Activated B cell treated with CpG ODN at 0.5 μM for 24 hours (primary cell): ENCODE data around the gene P2RX2. TPM values are rescaled to one million over a fixed set of nuclear protein-coding genes. Genes with fewer than 3 reads are reported as not detected.

Experiments used
- ATAC-seq: fragments of 200-7000 bp; cut with Tn5 transposase; one replicate; pipeline ENCODE4 v1.10.0; 2021; ENCODE audit warnings: low read depth, mild to moderate bottlenecking, moderate library complexity
- CTCF ChIA-PET: fragments of 350-600 bp; sonication (Branson Sonifier 250); formaldehyde crosslinking; loops from one replicate; lab custom pipeline; 2021; ENCODE audit warnings: antibody characterized with exemption; lab: Charles Lee
- POLR2A ChIA-PET: fragments of 350-600 bp; sonication (Branson Sonifier 250); formaldehyde crosslinking; loops from one replicate; lab custom pipeline; 2021; ENCODE audit warnings: antibody characterized with exemption; lab: Charles Lee
- DNase-seq: peaks from one replicate; pipeline ENCODE4 v3.0.0; 2022
- H3K27ac Mint-ChIP-seq: one replicate; pipeline ENCODE4 v1.8.0; 2020; ENCODE audit warnings: mixed read lengths
- H3K27me3 Mint-ChIP-seq: one replicate; pipeline ENCODE4 v1.8.0; 2021; ENCODE audit warnings: mixed read lengths
- H3K36me3 Mint-ChIP-seq: one replicate; pipeline ENCODE4 v1.8.0; 2021; ENCODE audit warnings: low read depth, mixed read lengths
- H3K4me1 Mint-ChIP-seq: one replicate; pipeline ENCODE4 v1.8.0; 2021; ENCODE audit warnings: mixed read lengths
- H3K4me3 Mint-ChIP-seq: one replicate; pipeline ENCODE4 v1.8.0; 2020; ENCODE audit warnings: mild to moderate bottlenecking, mixed read lengths
- H3K9me3 Mint-ChIP-seq: one replicate; pipeline ENCODE4 v1.8.0; 2020; ENCODE audit warnings: mixed read lengths
- CTCF ChIP-seq: fragments of 200-600 bp; IDR thresholded peaks from one replicate; pipeline ENCODE4 v1.8.0; 2022; ENCODE audit warnings: antibody characterized with exemption, mild to moderate bottlenecking
- intact Hi-C: fragments of 100-400 bp; cut with micrococcal nuclease; formaldehyde crosslinking; loops from one replicate; pipeline ENCODE4 v1.15.1; 2024
- total RNA-seq: library from RNA; stranded (reverse); gene quantifications from 2 replicates; pipeline ENCODE4 v1.2.3, GENCODE V29; 2022

Gene P2RX2
- total RNA-seq, 1 donor from 2014 or later = not detected

GRCh38 chr12:132583411-132583710, 35.2 kb upstream of the P2RX2 start:
- ChIA-PET CTCF (no interaction called here), POLR2A (no interaction called here)
- Mint-ChIP-seq H3K4me3 (no peak overlapping the region), H3K27me3 (no peaks in the 10 kb centered on the region), H3K4me1 (no peaks in the 10 kb centered on the region), H3K9me3 (no peaks in the 10 kb centered on the region), H3K36me3 (peaks cover 29% of the 10 kb centered on the region), H3K27ac (no peak overlapping the region)
- DNase-seq (no peak), ATAC-seq (no peak)
- intact Hi-C loops = no loop called here
- no peak for TF ChIP-seq CTCF

GRCh38 chr12:132583736-132584135, 34.8 kb upstream of the P2RX2 start:
- no peak for TF ChIP-seq CTCF
- ATAC-seq (no peak), DNase-seq (no peak)
- intact Hi-C loops = no loop called here
- no peaks in the 10 kb centered on the region for H3K27me3 Mint-ChIP-seq
- H3K27ac Mint-ChIP-seq = no peak overlapping the region
- ChIA-PET CTCF (no interaction called here), POLR2A (no interaction called here)
- H3K9me3 Mint-ChIP-seq = no peaks in the 10 kb centered on the region
- H3K36me3 Mint-ChIP-seq = peaks cover 25% of the 10 kb centered on the region
- no peaks in the 10 kb centered on the region for H3K4me1 Mint-ChIP-seq
- no peak overlapping the region for H3K4me3 Mint-ChIP-seq

GRCh38 chr12:132584429-132584828, 34.1 kb upstream of the P2RX2 start:
- no peak overlapping the region for H3K4me3 Mint-ChIP-seq
- TF ChIP-seq CTCF = no peak
- intact Hi-C loops = no loop called here
- POLR2A ChIA-PET = no interaction called here
- no peaks in the 10 kb centered on the region for H3K27me3 Mint-ChIP-seq
- no peaks in the 10 kb centered on the region for H3K4me1 Mint-ChIP-seq
- DNase-seq (no peak), ATAC-seq (no peak)
- CTCF ChIA-PET = no interaction called here
- no peak overlapping the region for H3K27ac Mint-ChIP-seq
- H3K9me3 Mint-ChIP-seq = no peaks in the 10 kb centered on the region
- H3K36me3 Mint-ChIP-seq = peaks cover 21% of the 10 kb centered on the region

GRCh38 chr12:132585177-132585576, 33.4 kb upstream of the P2RX2 start:
- intact Hi-C loops = no loop called here
- DNase-seq (no peak), ATAC-seq (no peak)
- ChIA-PET CTCF (no interaction called here), POLR2A (no interaction called here)
- Mint-ChIP-seq H3K27me3 (no peaks in the 10 kb centered on the region), H3K4me1 (no peaks in the 10 kb centered on the region), H3K36me3 (peaks cover 16% of the 10 kb centered on the region), H3K27ac (no peak overlapping the region), H3K9me3 (no peaks in the 10 kb centered on the region), H3K4me3 (no peak overlapping the region)
- no peak for TF ChIP-seq CTCF

GRCh38 chr12:132586929-132587328, 31.6 kb upstream of the P2RX2 start:
- no peaks in the 10 kb centered on the region for H3K4me1 Mint-ChIP-seq
- no peak overlapping the region for H3K4me3 Mint-ChIP-seq
- no peaks in the 10 kb centered on the region for H3K27me3 Mint-ChIP-seq
- POLR2A ChIA-PET = interaction anchor here (0.7 kb wide), 1 partner anchor 9 kb away, joined by 8 read pairs; no protein-coding TSS in a partner anchor
- no peak for DNase-seq
- H3K9me3 Mint-ChIP-seq = no peaks in the 10 kb centered on the region
- CTCF ChIA-PET = no interaction called here
- ATAC-seq = no peak
- no peak overlapping the region for H3K27ac Mint-ChIP-seq
- peaks cover 10% of the 10 kb centered on the region for H3K36me3 Mint-ChIP-seq
- intact Hi-C loops = no loop called here
- no peak for TF ChIP-seq CTCF
